PC-9 (cell line): ENCODE data around the gene PEX11G. TPM values are rescaled to one million over a fixed set of nuclear protein-coding genes. Genes with fewer than 3 reads are reported as not detected.

ENCODE experiments used
- BruUV-seq: library from RNA; stranded (reverse); fragments of 400-500 nt; replicated peaks from 2 replicates; lab custom pipeline; 2021; lab: Mats Ljungman, UMichigan
- CTCF ChIA-PET: fragments of 300-600 bp; sonication (Branson Sonifier 250); formaldehyde crosslinking; loops from one replicate; lab custom pipeline; 2022; ENCODE audit warnings: antibody characterized with exemption; lab: Charles Lee
- POLR2A ChIA-PET: fragments of 300-600 bp; sonication (Branson Sonifier 250); formaldehyde crosslinking; loops from one replicate; lab custom pipeline; 2022; ENCODE audit warnings: antibody characterized with exemption; ENCODE audit not compliant: unreplicated experiment; lab: Charles Lee
- DNase-seq, 2 experiments: peaks; one replicate each; pipeline versions ENCODE4 v3.0.0 to v3.0.0-alpha.2; 2015 to 2022; ENCODE audit warnings: mixed read lengths in 1 of 2
- H2AFZ ChIP-seq: fragments of 200-600 bp; sonication (generic); 2 replicates; pipeline ENCODE4 v1.8.1; 2017; ENCODE audit warnings: antibody characterized with exemption
- H3F3A ChIP-seq: fragments of 200-600 bp; sonication (generic); 2 replicates; pipeline ENCODE4 v1.8.1; 2017; ENCODE audit warnings: antibody characterized with exemption, mild to moderate bottlenecking, low read depth; ENCODE audit not compliant: insufficient read depth
- H3K27ac ChIP-seq: fragments of 200-600 bp; sonication (generic); 2 replicates; pipeline ENCODE4 v1.6.1; 2016; ENCODE audit warnings: mixed run types
- H3K27me3 ChIP-seq: fragments of 200-600 bp; sonication (generic); 2 replicates; pipeline ENCODE4 v1.6.1; 2016; ENCODE audit warnings: low read depth, mixed run types; ENCODE audit not compliant: insufficient read depth
- H3K36me3 ChIP-seq: fragments of 200-600 bp; sonication (generic); 2 replicates; pipeline ENCODE4 v1.6.1; 2016; ENCODE audit warnings: low read depth, mixed run types
- H3K4me1 ChIP-seq: fragments of 200-600 bp; sonication (generic); replicated peaks from 2 replicates; pipeline ENCODE4 v1.6.1; 2016; ENCODE audit warnings: mixed run types; ENCODE audit not compliant: insufficient read depth
- H3K4me2 ChIP-seq: fragments of 200-600 bp; sonication (generic); 2 replicates; pipeline ENCODE4 v1.6.1; 2017; ENCODE audit warnings: mixed run types
- H3K4me3 ChIP-seq: fragments of 200-600 bp; sonication (generic); 2 replicates; pipeline ENCODE4 v1.6.1; 2016; ENCODE audit warnings: mixed run types
- H3K79me2 ChIP-seq: fragments of 200-600 bp; sonication (generic); 2 replicates; pipeline ENCODE4 v1.6.1; 2017; ENCODE audit warnings: low read depth, mixed run types
- H3K9me2 ChIP-seq: fragments of 200-600 bp; sonication (generic); 2 replicates; pipeline ENCODE4 v1.8.1; 2017; ENCODE audit warnings: mild to moderate bottlenecking; ENCODE audit not compliant: insufficient read depth
- H3K9me3 ChIP-seq: fragments of 200-600 bp; sonication (generic); 2 replicates; pipeline ENCODE4 v1.8.1; 2016; ENCODE audit warnings: low read depth; ENCODE audit not compliant: insufficient read depth
- H4K20me1 ChIP-seq: fragments of 200-600 bp; sonication (generic); 2 replicates; pipeline ENCODE4 v1.8.1; 2017; ENCODE audit not compliant: insufficient read depth
- EZH2 ChIP-seq: fragments of 200-600 bp; sonication (generic); IDR thresholded peaks from 2 replicates; pipeline ENCODE4 v1.8.0; 2017; ENCODE audit warnings: antibody characterized with exemption, low read depth
- intact Hi-C: fragments of 100-400 bp; cut with micrococcal nuclease; formaldehyde crosslinking; loops from one replicate; pipeline ENCODE4 v1.10.0; 2022; ENCODE audit not compliant: unreplicated experiment
- total RNA-seq: library from RNA; stranded (reverse); gene quantifications from 2 replicates; pipeline ENCODE4 v1.2.3, GENCODE V29; 2021
- TF ChIP-seq, protein P1 (sequence below): fragments of 200-600 bp; sonication (generic); conservative IDR thresholded peaks from 2 replicates; pipeline ENCODE4 v1.6.1; 2017; ENCODE audit warnings: mixed run types, antibody characterized with exemption, mild to moderate bottlenecking, moderate library complexity

PEX11G gene
- total RNA-seq, 1 experiment from 2014 or later: 10.5 TPM

DNA sequence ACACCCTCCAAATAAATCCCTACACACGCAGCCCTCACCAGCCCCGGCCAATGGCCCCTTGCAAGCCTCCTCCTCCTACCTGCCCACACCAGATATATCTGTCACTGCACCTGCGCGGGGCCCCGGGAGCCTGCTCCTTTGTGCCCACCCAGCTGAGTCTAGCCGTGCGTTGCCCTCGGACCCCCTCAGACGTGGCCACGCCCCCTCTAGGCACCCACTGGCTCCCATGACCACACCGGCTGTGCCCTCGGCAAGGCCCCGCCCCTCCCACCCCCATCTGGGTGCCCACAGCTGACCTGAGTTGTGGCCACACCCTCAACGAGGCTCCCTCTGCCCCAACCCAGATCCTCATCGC lies 40.4 kb upstream of the PEX11G start:
- H3K27me3 ChIP-seq: no peaks in the 10 kb centered on the region
- TF ChIP-seq EZH2: no peak
- TF ChIP-seq, protein P1, sequence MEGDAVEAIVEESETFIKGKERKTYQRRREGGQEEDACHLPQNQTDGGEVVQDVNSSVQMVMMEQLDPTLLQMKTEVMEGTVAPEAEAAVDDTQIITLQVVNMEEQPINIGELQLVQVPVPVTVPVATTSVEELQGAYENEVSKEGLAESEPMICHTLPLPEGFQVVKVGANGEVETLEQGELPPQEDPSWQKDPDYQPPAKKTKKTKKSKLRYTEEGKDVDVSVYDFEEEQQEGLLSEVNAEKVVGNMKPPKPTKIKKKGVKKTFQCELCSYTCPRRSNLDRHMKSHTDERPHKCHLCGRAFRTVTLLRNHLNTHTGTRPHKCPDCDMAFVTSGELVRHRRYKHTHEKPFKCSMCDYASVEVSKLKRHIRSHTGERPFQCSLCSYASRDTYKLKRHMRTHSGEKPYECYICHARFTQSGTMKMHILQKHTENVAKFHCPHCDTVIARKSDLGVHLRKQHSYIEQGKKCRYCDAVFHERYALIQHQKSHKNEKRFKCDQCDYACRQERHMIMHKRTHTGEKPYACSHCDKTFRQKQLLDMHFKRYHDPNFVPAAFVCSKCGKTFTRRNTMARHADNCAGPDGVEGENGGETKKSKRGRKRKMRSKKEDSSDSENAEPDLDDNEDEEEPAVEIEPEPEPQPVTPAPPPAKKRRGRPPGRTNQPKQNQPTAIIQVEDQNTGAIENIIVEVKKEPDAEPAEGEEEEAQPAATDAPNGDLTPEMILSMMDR: no peak
- no peak overlapping the region for H3K27ac ChIP-seq
- no peaks in the 10 kb centered on the region for H3K36me3 ChIP-seq
- no peak overlapping the region for H3K4me2 ChIP-seq
- no peaks in the 10 kb centered on the region for H3K9me2 ChIP-seq
- ChIA-PET POLR2A (interaction anchor here (0.6 kb wide), 1 partner anchor 156 kb away, joined by 9 read pairs; no protein-coding TSS in a partner anchor), CTCF (no interaction called here)
- H4K20me1 ChIP-seq: no peaks in the 10 kb centered on the region
- no peaks in the 10 kb centered on the region for H3K79me2 ChIP-seq
- intact Hi-C loops: no loop called here
- DNase-seq: no peak
- no peak overlapping the region for H2AFZ ChIP-seq
- peaks cover 7% of the 10 kb centered on the region; the same call in 1 of the 2 replicates for H3F3A ChIP-seq
- peaks cover 9% of the 10 kb centered on the region for H3K4me1 ChIP-seq
- H3K4me3 ChIP-seq: no peak overlapping the region
- no TSS peak for BruUV-seq
- H3K9me3 ChIP-seq: no peaks in the 10 kb centered on the region

DNA sequence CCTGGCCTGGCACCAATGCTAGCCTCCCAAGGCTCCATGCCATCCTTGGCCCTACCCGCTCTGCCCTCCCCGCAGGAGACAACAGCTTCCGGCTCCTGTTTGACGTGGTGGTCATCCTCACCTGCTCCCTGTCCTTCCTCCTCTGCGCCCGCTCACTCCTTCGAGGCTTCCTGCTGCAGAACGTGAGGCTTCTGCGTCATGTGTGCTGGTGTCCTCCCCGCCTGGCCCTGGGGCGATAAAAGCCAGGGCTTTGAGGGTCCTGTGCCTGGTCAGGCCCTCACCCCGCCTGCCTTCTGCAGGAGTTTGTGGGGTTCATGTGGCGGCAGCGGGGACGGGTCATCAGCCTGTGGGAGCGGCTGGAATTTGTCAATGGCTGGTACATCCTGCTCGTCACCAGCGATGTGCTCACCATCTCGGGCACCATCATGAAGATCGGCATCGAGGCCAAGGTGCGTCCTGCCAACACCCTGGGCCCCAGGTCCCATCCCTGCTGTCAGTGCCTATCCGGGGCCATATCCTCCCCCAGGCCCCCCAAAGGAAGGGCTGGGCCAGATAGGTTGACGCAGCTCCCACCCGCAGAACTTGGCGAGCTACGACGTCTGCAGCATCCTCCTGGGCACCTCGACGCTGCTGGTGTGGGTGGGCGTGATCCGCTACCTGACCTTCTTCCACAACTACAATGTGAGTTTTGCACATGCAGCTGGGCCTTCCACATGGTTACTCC lies 39.8 kb upstream of the PEX11G start:
- Histone ChIP-seq H3K9me2 (no peaks in the 10 kb centered on the region), H3F3A (peaks cover 5% of the 10 kb centered on the region; the same call in 1 of the 2 replicates), H2AFZ (no peak overlapping the region), H3K27ac (no peak overlapping the region), H3K4me1 (peaks cover 11% of the 10 kb centered on the region), H4K20me1 (no peaks in the 10 kb centered on the region), H3K27me3 (no peaks in the 10 kb centered on the region), H3K4me3 (no peak overlapping the region), H3K9me3 (no peaks in the 10 kb centered on the region), H3K79me2 (no peaks in the 10 kb centered on the region), H3K36me3 (no peaks in the 10 kb centered on the region), H3K4me2 (no peak overlapping the region)
- no TSS peak for BruUV-seq
- intact Hi-C loops: no loop called here
- POLR2A ChIA-PET: interaction anchor here (0.6 kb wide), 1 partner anchor 156 kb away, joined by 9 read pairs; no protein-coding TSS in a partner anchor
- TF ChIP-seq EZH2: no peak
- TF ChIP-seq, protein P1: no peak
- DNase-seq: no peak
- CTCF ChIA-PET: no interaction called here

DNA sequence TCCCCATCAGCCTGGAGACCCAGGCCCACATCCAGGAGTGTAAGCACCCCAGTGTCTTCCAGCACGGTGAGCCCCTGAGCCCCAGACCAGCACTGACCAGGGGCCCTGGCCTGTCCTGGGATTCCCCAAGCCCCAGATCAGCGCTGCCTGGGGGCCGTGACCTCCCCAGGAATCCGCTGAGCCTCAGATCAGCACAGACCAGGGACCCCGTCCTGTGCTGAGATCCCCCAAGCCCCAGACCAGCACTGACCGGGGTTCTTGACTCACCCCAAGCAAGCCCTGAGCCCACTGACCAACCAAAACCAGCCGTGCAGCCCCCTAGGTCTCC lies 39.3 kb upstream of the PEX11G start:
- TF ChIP-seq EZH2: no peak
- TF ChIP-seq, protein P1: no peak
- ChIA-PET CTCF (no interaction called here), POLR2A (no interaction called here)
- BruUV-seq: no TSS peak
- Histone ChIP-seq H3K9me2 (no peaks in the 10 kb centered on the region), H3K79me2 (0 out of 2 replicates have a peak, but pooled peaks cover 4% of the 10 kb centered on the region), H3K4me1 (peaks cover 11% of the 10 kb centered on the region), H3K27me3 (no peaks in the 10 kb centered on the region), H3F3A (peaks cover 9% of the 10 kb centered on the region; the same call in 1 of the 2 replicates), H3K4me3 (no peak overlapping the region), H4K20me1 (no peaks in the 10 kb centered on the region), H3K9me3 (no peaks in the 10 kb centered on the region), H2AFZ (no peak overlapping the region), H3K27ac (no peak overlapping the region), H3K4me2 (no peak overlapping the region), H3K36me3 (no peaks in the 10 kb centered on the region)
- intact Hi-C loops: no loop called here
- DNase-seq: no peak
